Brain microvascular endothelial cell (primary cell): ENCODE measurements around the gene CRACR2A.

Source experiments
- DNase-seq: peaks from one replicate; pipeline ENCODE4 v3.0.0-alpha.2; 2020
- H3K27ac ChIP-seq: fragments of 250-450 bp; sonication (Bioruptor Pico); 2 replicates; pipeline ENCODE4 v1.5.1; 2020; ENCODE audit warnings: mild to moderate bottlenecking, moderate library complexity
- H3K27me3 ChIP-seq: fragments of 250-450 bp; sonication (Bioruptor Pico); replicated peaks from 2 replicates; pipeline ENCODE4 v1.5.1; 2020; ENCODE audit warnings: mild to moderate bottlenecking
- H3K36me3 ChIP-seq: fragments of 250-450 bp; sonication (Bioruptor Pico); replicated peaks from 2 replicates; pipeline ENCODE4 v1.5.1; 2020; ENCODE audit warnings: mild to moderate bottlenecking
- H3K4me3 ChIP-seq: 2 replicates; pipeline ENCODE4 v1.5.1; 2011; ENCODE audit warnings: low read depth, mild to moderate bottlenecking, control low read depth, low read length, moderate library complexity
- in situ Hi-C: cut with HindIII; loops from 2 replicates; pipeline ENCODE4 v1.10.0; 2017; ENCODE audit warnings: low sequenced_read_pairs, low pct_ligation_motif_present
- TF ChIP-seq, protein P1 (sequence below): IDR thresholded peaks from 2 replicates; pipeline ENCODE4 v1.5.1; 2011; ENCODE audit warnings: low read depth, mild to moderate bottlenecking, moderate library complexity, low read length, control low read depth, inconsistent platforms; ENCODE audit errors: missing control alignments

The CRACR2A gene

GRCh38 chr12:3727877-3728632 lies 24.9 kb downstream of the CRACR2A start:
- peak; percentile 51 for DNase-seq
- Histone ChIP-seq H3K27ac (no peak overlapping the region), H3K4me3 (no peak overlapping the region)

GRCh38 chr12:3727354-3727753 lies 25.6 kb downstream of the CRACR2A start:
- in situ Hi-C loops: no loop called here
- no peak overlapping the region for H3K27ac ChIP-seq

More at GRCh38 chr12:3727877-3728632, 24.9 kb downstream of the CRACR2A start:
- TF ChIP-seq, protein P1, sequence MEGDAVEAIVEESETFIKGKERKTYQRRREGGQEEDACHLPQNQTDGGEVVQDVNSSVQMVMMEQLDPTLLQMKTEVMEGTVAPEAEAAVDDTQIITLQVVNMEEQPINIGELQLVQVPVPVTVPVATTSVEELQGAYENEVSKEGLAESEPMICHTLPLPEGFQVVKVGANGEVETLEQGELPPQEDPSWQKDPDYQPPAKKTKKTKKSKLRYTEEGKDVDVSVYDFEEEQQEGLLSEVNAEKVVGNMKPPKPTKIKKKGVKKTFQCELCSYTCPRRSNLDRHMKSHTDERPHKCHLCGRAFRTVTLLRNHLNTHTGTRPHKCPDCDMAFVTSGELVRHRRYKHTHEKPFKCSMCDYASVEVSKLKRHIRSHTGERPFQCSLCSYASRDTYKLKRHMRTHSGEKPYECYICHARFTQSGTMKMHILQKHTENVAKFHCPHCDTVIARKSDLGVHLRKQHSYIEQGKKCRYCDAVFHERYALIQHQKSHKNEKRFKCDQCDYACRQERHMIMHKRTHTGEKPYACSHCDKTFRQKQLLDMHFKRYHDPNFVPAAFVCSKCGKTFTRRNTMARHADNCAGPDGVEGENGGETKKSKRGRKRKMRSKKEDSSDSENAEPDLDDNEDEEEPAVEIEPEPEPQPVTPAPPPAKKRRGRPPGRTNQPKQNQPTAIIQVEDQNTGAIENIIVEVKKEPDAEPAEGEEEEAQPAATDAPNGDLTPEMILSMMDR: no peak
- in situ Hi-C loops: no loop called here
- Histone ChIP-seq H3K36me3 (peaks cover 6% of the 10 kb centered on the region), H3K27me3 (no peaks in the 10 kb centered on the region)

GRCh38 chr12:3726456-3726855 lies 26.5 kb downstream of the CRACR2A start:
- H3K27ac ChIP-seq: no peak overlapping the region
- TF ChIP-seq, protein P1: no peak

More at GRCh38 chr12:3727354-3727753, 25.6 kb downstream of the CRACR2A start:
- no peak for DNase-seq
- TF ChIP-seq, protein P1: no peak
- Histone ChIP-seq H3K36me3 (peaks cover 6% of the 10 kb centered on the region), H3K27me3 (no peaks in the 10 kb centered on the region), H3K4me3 (no peak overlapping the region)

GRCh38 chr12:3725388-3726115 lies 27.4 kb downstream of the CRACR2A start:
- TF ChIP-seq, protein P1: no peak
- no peak for DNase-seq
- H3K27ac ChIP-seq: no peak overlapping the region
- H3K36me3 ChIP-seq: peaks cover 3% of the 10 kb centered on the region
- in situ Hi-C loops: no loop called here
- H3K4me3 ChIP-seq: no peak overlapping the region
- no peaks in the 10 kb centered on the region for H3K27me3 ChIP-seq

More at GRCh38 chr12:3726456-3726855, 26.5 kb downstream of the CRACR2A start:
- Histone ChIP-seq H3K36me3 (peaks cover 3% of the 10 kb centered on the region), H3K4me3 (no peak overlapping the region), H3K27me3 (no peaks in the 10 kb centered on the region)
- in situ Hi-C loops: no loop called here
- no peak for DNase-seq

DNA sequence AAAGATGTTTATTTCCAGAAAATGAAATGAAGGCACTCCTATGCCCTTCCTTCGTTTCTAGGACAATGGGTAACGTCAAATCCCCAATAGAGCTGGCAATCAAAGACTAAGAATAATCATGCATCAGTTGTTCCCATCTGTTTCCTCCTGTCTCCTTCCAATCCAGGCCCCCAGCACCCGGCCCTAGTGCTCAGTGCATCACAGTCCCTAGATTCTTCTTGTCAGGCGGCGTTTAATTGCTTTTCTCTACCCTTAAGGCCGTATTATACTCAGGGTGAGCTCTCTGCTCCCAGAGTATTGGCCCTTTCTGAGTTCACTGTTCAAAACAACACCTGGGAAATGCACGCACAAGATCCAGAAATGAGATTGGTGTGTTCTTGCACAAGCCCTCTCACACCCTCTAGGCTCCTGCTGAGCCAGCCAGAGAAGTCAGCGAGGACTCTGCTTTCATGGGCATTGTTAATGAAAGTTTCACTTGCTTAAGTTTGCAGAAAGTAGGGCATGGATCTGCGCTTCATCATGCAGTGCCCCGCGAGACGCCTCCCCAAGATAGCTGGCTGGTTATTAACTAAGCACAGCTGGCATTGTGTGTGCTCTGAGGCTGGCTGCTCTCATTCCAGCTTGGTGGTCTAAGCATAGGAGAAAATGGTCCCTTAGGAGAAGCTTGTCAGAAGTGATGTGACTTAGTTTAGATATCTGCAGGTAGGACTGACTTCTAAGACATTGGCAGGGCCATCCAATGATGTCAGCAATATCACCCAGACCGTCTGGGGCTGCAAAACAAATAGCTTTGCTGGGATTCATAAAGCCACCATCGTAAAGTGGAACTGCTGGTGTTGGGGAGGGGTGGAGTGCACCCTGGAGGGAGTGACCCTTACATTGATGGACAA lies 28.7 kb downstream of the CRACR2A start:
- no peaks in the 10 kb centered on the region for H3K27me3 ChIP-seq
- no peak for DNase-seq
- in situ Hi-C loops: no loop called here
- H3K27ac ChIP-seq: no peak overlapping the region
- peaks cover 3% of the 10 kb centered on the region for H3K36me3 ChIP-seq
- TF ChIP-seq, protein P1: no peak
- H3K4me3 ChIP-seq: no peak overlapping the region
